ENCODE data around the gene PTP4A1. TPM values are rescaled to one million over a fixed set of nuclear protein-coding genes. Genes with fewer than 3 reads are reported as not detected.

Gene PTP4A1
- polyA plus RNA-seq, 1 donor from 2014 or later, result 57.6 TPM

DNA sequence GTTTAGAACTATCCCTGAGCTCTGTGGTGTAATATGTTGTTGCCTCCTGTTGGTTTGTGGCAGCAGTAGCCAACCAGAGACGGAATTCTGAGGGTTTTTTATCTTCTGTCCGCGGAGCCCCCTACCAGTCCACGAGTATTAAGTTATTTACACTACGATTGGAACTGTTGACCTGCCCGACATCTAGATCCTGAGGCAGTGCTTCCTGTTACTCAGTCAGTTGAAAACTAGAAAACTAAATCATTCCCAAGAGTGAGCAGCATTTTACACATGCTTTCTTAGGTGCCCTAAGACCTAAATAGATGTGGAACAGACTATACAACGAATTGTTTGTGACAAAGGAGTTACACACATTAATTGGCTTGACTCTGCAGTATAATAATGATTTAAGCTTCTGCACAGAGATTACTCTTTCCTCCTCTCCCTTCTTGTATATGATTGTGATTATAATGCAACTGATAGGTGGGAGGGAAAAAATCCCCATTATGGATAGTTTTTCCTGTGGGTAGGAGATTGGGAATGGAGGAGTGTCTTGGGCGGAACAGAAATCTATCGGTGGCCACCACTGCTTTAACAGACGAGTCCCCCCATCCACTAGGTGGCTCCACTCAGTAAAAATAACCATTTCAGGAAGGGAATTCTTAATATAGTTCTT lies 1.7 kb downstream of the PTP4A1 start:
- Histone ChIP-seq H3K79me2 (replicated peaks; ENCODE audit: insufficient read depth, low read length) (peaks cover 62% of the 10 kb centered on the region), H3F3A (ENCODE audit: insufficient read depth, low read length, poor library complexity, severe bottlenecking) (peaks cover 6% of the 10 kb centered on the region), H3K27me3 (ENCODE audit: insufficient read depth, low read depth, low read length) (no peaks in the 10 kb centered on the region), H3K9me3 (ENCODE audit: low read length) (no peaks in the 10 kb centered on the region), H4K20me1 (ENCODE audit: insufficient read depth) (peaks cover 20% of the 10 kb centered on the region), H3K9me2 (ENCODE audit: insufficient read depth, low read length) (no peaks in the 10 kb centered on the region), H3K27ac (ENCODE audit: low read length) (peak overlapping the region; percentile 98), H3K4me3 (ENCODE audit: low read length) (peak overlapping the region; percentile 92), H3K36me3 (ENCODE audit: insufficient read depth, low read length) (peaks cover 12% of the 10 kb centered on the region), H3K4me2 (ENCODE audit: low read length) (peak overlapping the region; percentile 69), H2AFZ (ENCODE audit: low read depth, low read length) (no peak overlapping the region), H3K9ac (ENCODE audit: low read length) (peak overlapping the region; percentile 99)
- TF ChIP-seq, protein P1, sequence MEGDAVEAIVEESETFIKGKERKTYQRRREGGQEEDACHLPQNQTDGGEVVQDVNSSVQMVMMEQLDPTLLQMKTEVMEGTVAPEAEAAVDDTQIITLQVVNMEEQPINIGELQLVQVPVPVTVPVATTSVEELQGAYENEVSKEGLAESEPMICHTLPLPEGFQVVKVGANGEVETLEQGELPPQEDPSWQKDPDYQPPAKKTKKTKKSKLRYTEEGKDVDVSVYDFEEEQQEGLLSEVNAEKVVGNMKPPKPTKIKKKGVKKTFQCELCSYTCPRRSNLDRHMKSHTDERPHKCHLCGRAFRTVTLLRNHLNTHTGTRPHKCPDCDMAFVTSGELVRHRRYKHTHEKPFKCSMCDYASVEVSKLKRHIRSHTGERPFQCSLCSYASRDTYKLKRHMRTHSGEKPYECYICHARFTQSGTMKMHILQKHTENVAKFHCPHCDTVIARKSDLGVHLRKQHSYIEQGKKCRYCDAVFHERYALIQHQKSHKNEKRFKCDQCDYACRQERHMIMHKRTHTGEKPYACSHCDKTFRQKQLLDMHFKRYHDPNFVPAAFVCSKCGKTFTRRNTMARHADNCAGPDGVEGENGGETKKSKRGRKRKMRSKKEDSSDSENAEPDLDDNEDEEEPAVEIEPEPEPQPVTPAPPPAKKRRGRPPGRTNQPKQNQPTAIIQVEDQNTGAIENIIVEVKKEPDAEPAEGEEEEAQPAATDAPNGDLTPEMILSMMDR (IDR thresholded peaks at IDR 0.05; ENCODE audit: poor library complexity, severe bottlenecking), result peak; percentile 80
- TF ChIP-seq EZH2 (IDR thresholded peaks at IDR 0.05; ENCODE audit: borderline replicate concordance, insufficient read depth, low read length, poor library complexity, severe bottlenecking) (no peak), TAF1 (IDR thresholded peaks at IDR 0.05; ENCODE audit: low read depth) (no peak), EP300 (conservative IDR thresholded peaks at IDR 0.05; ENCODE audit: poor library complexity, severe bottlenecking) (no peak), MXI1 (conservative IDR thresholded peaks at IDR 0.05; ENCODE audit: poor library complexity, severe bottlenecking) (no peak), RAD21 (conservative IDR thresholded peaks at IDR 0.05) (peak; percentile 54), SMC3 (conservative IDR thresholded peaks at IDR 0.05; ENCODE audit: poor library complexity) (peak; percentile 71), POLR2AphosphoS5 (IDR thresholded peaks at IDR 0.05) (no peak)
- TF ChIP-seq, protein P2, sequence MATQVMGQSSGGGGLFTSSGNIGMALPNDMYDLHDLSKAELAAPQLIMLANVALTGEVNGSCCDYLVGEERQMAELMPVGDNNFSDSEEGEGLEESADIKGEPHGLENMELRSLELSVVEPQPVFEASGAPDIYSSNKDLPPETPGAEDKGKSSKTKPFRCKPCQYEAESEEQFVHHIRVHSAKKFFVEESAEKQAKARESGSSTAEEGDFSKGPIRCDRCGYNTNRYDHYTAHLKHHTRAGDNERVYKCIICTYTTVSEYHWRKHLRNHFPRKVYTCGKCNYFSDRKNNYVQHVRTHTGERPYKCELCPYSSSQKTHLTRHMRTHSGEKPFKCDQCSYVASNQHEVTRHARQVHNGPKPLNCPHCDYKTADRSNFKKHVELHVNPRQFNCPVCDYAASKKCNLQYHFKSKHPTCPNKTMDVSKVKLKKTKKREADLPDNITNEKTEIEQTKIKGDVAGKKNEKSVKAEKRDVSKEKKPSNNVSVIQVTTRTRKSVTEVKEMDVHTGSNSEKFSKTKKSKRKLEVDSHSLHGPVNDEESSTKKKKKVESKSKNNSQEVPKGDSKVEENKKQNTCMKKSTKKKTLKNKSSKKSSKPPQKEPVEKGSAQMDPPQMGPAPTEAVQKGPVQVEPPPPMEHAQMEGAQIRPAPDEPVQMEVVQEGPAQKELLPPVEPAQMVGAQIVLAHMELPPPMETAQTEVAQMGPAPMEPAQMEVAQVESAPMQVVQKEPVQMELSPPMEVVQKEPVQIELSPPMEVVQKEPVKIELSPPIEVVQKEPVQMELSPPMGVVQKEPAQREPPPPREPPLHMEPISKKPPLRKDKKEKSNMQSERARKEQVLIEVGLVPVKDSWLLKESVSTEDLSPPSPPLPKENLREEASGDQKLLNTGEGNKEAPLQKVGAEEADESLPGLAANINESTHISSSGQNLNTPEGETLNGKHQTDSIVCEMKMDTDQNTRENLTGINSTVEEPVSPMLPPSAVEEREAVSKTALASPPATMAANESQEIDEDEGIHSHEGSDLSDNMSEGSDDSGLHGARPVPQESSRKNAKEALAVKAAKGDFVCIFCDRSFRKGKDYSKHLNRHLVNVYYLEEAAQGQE (IDR thresholded peaks at IDR 0.05; ENCODE audit: borderline replicate concordance), result peak; percentile 18

DNA sequence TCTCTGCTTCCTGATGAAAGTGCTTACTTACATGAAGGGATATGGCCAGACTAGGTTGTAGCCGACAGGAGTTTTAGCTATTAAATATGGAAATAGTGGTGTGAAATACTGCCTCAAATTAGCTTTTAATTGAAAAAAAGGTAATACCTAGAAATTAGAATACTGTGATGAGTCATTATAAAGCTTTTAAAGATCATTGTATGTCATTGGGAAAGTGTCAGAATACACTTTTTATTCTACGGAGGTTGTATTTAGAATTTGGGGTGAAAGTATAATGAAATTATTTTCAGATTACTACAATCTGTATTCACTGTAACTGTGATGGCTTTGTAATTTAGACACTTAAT lies 2.2 kb downstream of the PTP4A1 start:
- Histone ChIP-seq H3F3A (ENCODE audit: insufficient read depth, low read length, poor library complexity, severe bottlenecking) (peaks cover 6% of the 10 kb centered on the region), H3K79me2 (replicated peaks; ENCODE audit: insufficient read depth, low read length) (peaks cover 63% of the 10 kb centered on the region), H3K27ac (ENCODE audit: low read length) (peak overlapping the region; percentile 98), H3K4me2 (ENCODE audit: low read length) (peak overlapping the region; percentile 69), H4K20me1 (ENCODE audit: insufficient read depth) (peaks cover 20% of the 10 kb centered on the region), H3K36me3 (ENCODE audit: insufficient read depth, low read length) (peaks cover 17% of the 10 kb centered on the region), H3K4me3 (ENCODE audit: low read length) (peak overlapping the region; percentile 92), H2AFZ (ENCODE audit: low read depth, low read length) (no peak overlapping the region), H3K9me2 (ENCODE audit: insufficient read depth, low read length) (no peaks in the 10 kb centered on the region), H3K9me3 (ENCODE audit: low read length) (no peaks in the 10 kb centered on the region), H3K27me3 (ENCODE audit: insufficient read depth, low read depth, low read length) (no peaks in the 10 kb centered on the region), H3K9ac (ENCODE audit: low read length) (peak overlapping the region; percentile 7)
- TF ChIP-seq, protein P1 (IDR thresholded peaks at IDR 0.05; ENCODE audit: poor library complexity, severe bottlenecking), result peak; percentile 22
- no peak for TF ChIP-seq EZH2 (IDR thresholded peaks at IDR 0.05; ENCODE audit: borderline replicate concordance, insufficient read depth, low read length, poor library complexity, severe bottlenecking)

All from neural cell (in vitro differentiated cells).